ENCODE measurements around the gene CBR4.
A peak's percentile ranks its signal among the peaks of the same experiment; 100 is the strongest.

CBR4 gene

GRCh38 chr4:169010125-169011023 lies at the start of gene CBR4:
TSS of gene CBR4 (minus strand) at chr4:169010255. CDS start at chr4:169010089, 166 bp downstream.
- peak; percentile 96 for DNase-seq (ENCODE audit: extremely low read depth, low read depth)
- peak; percentile 27 for TF ChIP-seq CTCF (IDR thresholded peaks at IDR 0.05; ENCODE audit: low read depth, low read length)

- no peak for DNase-seq (ENCODE audit: extremely low read depth, low read depth)
- no peak for TF ChIP-seq CTCF (IDR thresholded peaks at IDR 0.05; ENCODE audit: low read depth, low read length)
These were observed 49.5 kb upstream of the CBR4 start for GRCh38 chr4:169059306-169060211.

- no peak for TF ChIP-seq CTCF (IDR thresholded peaks at IDR 0.05; ENCODE audit: low read depth, low read length)
- DNase-seq (ENCODE audit: extremely low read depth, low read depth), result no peak
These were observed 48.3 kb upstream of the CBR4 start for GRCh38 chr4:169058312-169058711.

- TF ChIP-seq CTCF (IDR thresholded peaks at IDR 0.05; ENCODE audit: low read depth, low read length), result no peak
- no peak for DNase-seq (ENCODE audit: extremely low read depth, low read depth)
These were observed 44.8 kb upstream of the CBR4 start for GRCh38 chr4:169054879-169055278.

GRCh38 chr4:169052594-169052945 lies 42.5 kb upstream of the CBR4 start:
- no peak for TF ChIP-seq CTCF (IDR thresholded peaks at IDR 0.05; ENCODE audit: low read depth, low read length)
- no peak for DNase-seq (ENCODE audit: extremely low read depth, low read depth)

- TF ChIP-seq CTCF (IDR thresholded peaks at IDR 0.05; ENCODE audit: low read depth, low read length), result no peak
- DNase-seq (ENCODE audit: extremely low read depth, low read depth), result no peak
These were observed 41.9 kb upstream of the CBR4 start for GRCh38 chr4:169051761-169052593.

Measured in AG09319 (cell line).